ENCODE data around the gene AKT1.

DNA sequence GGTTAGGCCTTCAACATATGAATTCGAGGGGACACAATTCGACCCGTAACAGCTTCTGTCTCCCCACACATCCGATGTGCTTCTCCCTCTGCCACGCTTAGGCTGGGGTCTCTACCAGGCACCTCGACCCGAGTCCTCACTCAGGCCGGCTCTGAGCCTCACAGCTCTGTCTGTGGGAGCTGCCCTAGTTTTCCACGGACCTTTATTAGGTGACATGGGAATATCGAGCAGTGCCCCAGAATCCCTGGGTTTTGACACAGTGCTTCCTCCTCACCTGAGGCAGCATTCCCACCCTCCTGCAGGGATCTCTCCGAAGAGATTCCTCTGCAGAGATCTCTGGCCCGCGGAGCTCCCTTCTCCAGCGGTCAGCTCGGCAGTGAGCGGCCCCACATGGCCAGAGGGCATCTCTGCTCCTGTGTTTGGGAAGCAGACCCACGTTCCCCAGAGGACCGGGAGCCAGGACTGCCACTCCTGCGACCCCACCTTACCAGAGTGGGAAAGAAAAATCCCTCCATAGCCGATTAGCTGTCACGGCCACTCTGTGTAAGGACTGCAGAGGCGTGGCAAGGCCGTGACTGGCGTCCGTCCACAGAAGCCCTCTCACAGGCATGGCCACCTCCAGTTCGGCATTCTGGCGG lies 26.5 kb upstream of the AKT1 start:
- TF ChIP-seq CTCF (IDR thresholded peaks at IDR 0.05 in 4 of 5, conservative IDR thresholded peaks at IDR 0.05 in 1 of 5), result no peak
- TF ChIP-seq POLR2A (IDR thresholded peaks at IDR 0.05), result no peak
